DMS79 (cell line): ENCODE data around the gene KIFBP.

Experiments used
- DNase-seq: peaks from one replicate; lab custom pipeline; 2025; lab: John Stamatoyannopoulos, UW

The KIFBP gene

DNA sequence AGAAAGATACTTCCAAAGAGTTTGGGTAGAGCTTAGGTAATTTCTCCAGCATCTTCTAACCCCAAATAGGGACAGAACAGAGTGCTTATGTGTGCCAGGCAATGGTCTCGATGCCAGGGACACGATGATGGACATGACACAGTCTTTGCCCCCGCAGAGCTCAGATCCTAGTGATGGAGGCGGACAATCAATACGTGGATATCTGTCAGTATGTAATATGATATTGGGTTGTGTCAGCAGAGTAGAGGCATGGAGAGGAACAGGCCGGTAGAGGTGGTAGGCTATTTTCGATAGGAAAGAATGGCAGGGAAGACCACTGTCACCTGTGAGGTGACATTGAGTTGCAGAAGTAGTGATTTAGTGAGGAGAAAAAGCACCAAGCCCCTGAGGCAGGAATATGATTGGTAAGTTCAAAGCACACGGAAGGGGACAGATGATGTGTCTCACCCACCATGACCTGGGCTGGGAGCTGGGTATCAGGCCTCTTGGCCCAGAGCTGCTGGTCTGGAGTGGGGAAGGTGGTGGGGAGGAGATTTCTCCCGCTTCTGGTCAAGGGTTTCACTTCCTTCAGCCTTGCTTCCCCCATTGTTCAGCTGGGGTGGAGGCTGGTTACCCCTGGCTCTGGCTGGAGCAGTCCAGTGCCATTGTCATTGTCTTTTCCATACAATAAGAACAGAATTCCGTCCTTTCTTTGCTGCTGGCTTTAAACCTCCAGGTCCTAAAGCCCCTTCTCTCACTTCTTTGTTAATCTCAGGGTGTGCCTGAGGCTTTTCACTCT, 63.3 kb downstream of the KIFBP start:
- DNase-seq: no peak

- no peak for DNase-seq
Observed at GRCh38 chr10:69052736-69053135, 64.1 kb downstream of the KIFBP start.

DNA sequence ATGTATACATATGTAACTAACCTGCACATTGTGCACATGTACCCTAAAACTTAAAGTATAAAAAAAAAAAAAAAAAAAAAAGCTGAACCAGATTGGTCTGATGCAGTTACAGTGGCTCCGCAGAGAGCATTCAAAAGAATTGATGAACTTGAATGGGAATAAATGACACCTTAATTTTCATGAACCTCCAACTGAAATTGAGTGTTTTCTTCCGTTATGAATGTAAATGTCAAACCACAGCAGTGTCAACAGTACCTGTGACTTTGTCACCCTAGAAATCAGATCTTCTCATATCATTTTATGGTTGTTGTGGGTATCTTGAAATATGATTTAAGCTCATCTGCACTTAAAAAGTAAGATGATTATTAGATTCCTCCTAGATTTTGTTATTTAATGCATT, 66.6 kb downstream of the KIFBP start:
- no peak for DNase-seq

- DNase-seq: no peak
Observed at GRCh38 chr10:69056129-69056528, 67.5 kb downstream of the KIFBP start.

- no peak for DNase-seq
Observed at GRCh38 chr10:69056536-69057260, 68.1 kb downstream of the KIFBP start.

DNA sequence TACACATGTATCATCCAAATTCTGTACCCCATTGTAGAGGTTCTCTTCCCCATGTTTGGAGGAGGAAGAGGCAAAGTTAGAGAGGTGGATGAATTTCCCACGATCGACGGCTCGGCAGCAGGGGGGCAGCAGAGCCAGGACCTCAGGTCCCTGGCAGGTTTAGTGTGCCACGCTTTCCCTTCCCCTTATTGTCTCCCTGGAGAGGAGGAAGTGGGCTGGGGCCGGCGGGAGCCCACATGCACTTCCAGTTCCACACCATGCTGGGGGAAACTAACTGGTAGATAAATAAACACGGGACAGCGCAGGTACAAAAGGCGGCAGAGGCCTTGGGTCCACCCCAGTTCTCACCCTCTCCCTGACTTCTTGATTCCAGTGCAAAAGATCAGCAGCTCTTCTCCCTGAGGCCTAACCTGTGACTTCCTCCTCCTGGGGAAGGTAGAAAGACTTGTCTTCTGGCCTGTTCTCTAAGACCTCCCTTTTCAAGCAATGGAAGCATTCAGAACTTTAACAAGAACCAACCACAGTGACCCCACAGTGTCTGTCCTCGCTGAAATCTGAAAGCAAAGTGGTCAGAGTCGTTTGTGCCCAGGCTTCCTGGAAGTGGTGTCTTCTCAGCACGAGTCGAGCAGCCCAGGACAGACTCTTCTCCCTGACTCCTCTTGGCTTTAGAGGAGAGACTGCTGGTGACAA, 68.8 kb downstream of the KIFBP start:
- no peak for DNase-seq

GRCh38 chr10:69057951-69058297, 69.3 kb downstream of the KIFBP start:
- no peak for DNase-seq

- DNase-seq: no peak
Observed at GRCh38 chr10:69060127-69060798, 71.7 kb downstream of the KIFBP start.

DNA sequence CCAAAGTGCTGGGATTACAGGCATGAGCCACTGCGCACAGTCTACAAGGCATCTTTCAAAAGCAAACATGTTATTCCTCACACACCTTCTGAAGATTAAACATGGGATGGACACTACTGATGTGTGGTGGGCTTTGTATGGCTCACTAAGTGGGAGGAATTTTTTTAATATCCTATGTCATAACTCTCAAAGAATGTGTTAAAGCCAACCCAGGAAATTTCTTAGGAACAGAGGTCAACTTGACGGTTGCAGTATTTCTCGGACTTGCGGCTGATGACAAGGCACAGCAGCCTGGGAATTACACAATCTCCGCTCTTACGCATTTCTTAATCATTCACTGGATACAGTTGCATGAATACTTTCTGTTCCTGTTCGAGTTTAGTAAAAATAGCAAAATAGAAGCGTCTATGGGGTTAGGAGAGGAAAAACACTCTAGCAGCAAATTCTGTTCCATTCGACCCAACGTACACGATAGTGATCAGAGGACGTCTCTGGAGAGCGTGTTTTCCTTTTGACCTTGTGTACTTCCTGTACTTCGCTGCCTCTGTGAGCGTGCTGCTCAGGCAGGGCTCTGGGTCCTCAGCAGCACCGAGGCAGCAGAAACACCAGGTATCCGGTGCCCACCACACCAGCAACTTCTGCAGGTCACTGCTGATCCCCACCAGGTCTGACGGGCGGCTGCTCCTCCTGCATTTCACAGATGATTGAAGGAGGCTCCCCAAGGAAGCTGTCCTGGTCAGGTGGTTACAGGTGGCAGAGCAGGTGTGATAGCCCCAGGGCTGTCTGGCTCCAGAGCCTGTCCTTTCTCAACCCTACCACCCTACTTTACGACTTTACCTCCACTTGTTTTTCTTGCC, 72.9 kb downstream of the KIFBP start:
- DNase-seq: no peak

DNA sequence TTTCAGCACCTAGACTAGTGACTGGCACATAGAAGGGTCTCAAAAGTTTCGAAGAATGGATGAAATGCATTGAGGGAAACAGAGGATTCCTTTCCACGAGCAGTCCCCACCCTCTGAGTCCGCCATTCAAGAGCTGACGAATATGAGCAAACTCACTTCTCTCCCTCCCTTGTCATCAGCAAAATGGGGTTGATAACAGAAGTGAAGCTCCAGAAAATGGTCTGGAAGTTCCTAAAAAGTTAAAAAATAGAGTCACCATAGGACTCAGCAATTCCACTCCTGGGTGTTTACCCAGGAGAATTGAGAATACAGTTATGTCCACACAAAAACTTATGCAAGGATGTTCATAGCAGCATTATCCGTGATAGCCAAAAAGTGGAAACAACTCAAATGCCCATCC, 74.3 kb downstream of the KIFBP start:
- DNase-seq: no peak

DNA sequence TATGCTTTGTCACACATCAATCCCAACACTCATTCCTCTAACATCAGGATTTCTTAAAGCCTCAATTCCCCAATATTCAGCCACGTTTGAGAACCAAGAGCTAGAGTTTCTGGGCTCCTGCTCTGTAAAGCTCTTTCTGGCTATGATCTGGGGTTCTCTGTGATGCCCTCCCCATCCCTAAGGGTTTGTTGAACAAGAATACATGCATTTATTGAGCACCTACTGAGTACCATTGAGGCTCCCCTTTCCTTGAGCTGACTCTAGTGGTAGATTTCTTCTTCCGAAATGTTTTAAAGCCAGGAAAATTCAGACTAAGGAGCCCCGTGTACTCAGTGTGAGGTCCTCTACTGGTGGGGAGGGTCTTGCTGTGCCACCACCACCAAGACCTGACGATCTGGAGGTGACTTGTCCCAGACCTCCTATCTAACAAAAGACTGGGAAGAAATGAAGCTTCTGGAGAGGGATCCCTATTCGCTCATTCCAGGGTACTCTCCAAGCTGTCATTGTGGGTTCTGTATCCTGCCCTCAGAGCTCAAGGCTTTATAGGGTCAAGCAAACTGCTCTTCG, 76.2 kb downstream of the KIFBP start:
- DNase-seq: no peak

- no peak for DNase-seq
Observed at GRCh38 chr10:69065406-69066361, 77.1 kb downstream of the KIFBP start.
